ENCODE results near the gene ZNF784.

The ZNF784 gene

GRCh38 chr19:55624109-55625003 is at the start of gene ZNF784:
ZNF784 (minus strand) TSS chr19:55624566; CDS start chr19:55624561, 5 bp downstream.
- DNase-seq = peak; percentile 96

GRCh38 chr19:55673889-55674288 is 49.5 kb upstream of the ZNF784 start:
- no peak for DNase-seq

GRCh38 chr19:55673465-55673864 is 49.1 kb upstream of the ZNF784 start:
- no peak for DNase-seq

GRCh38 chr19:55672418-55672817 is 48.1 kb upstream of the ZNF784 start:
- no peak for DNase-seq

GRCh38 chr19:55671054-55671378 is 46.6 kb upstream of the ZNF784 start:
- no peak for DNase-seq

GRCh38 chr19:55670280-55671053 is 46.1 kb upstream of the ZNF784 start:
- no peak for DNase-seq

GRCh38 chr19:55669418-55670279 is 45.3 kb upstream of the ZNF784 start:
- DNase-seq = no peak

GRCh38 chr19:55668603-55669348 is 44.4 kb upstream of the ZNF784 start:
- DNase-seq = no peak

- DNase-seq = no peak
These were observed 43.6 kb upstream of the ZNF784 start for GRCh38 chr19:55667958-55668357.

GRCh38 chr19:55667511-55667910 is 43.1 kb upstream of the ZNF784 start:
- DNase-seq = no peak

GRCh38 chr19:55667006-55667381 is 42.6 kb upstream of the ZNF784 start:
- DNase-seq = no peak

- DNase-seq = no peak
These were observed 42.1 kb upstream of the ZNF784 start for GRCh38 chr19:55666343-55667005.

GRCh38 chr19:55663846-55664536 is 39.6 kb upstream of the ZNF784 start:
- no peak for DNase-seq

- DNase-seq = no peak
These were observed 37.5 kb upstream of the ZNF784 start for GRCh38 chr19:55661826-55662225.

GRCh38 chr19:55660991-55661390 is 36.6 kb upstream of the ZNF784 start:
- DNase-seq = no peak

- DNase-seq = no peak
These were observed 36.0 kb upstream of the ZNF784 start for GRCh38 chr19:55660404-55660803.

- no peak for DNase-seq
These were observed 35.5 kb upstream of the ZNF784 start for GRCh38 chr19:55659822-55660221.

- no peak for DNase-seq
These were observed 34.6 kb upstream of the ZNF784 start for GRCh38 chr19:55658846-55659459.

- no peak for DNase-seq
These were observed 32.8 kb upstream of the ZNF784 start for GRCh38 chr19:55656988-55657747.

GRCh38 chr19:55656552-55656951 is 32.2 kb upstream of the ZNF784 start:
- DNase-seq = no peak
